ENCODE data around the gene ZC3H12C.

The ZC3H12C gene

GRCh38 chr11:110076371-110076965 is 16.7 kb upstream of the ZC3H12C start:
- DNase-seq: no peak

- no peak for DNase-seq
These were observed 15.8 kb upstream of the ZC3H12C start for GRCh38 chr11:110077346-110077745.

- DNase-seq: no peak
These were observed 15.3 kb upstream of the ZC3H12C start for GRCh38 chr11:110077831-110078325.

GRCh38 chr11:110078923-110079544 is 14.2 kb upstream of the ZC3H12C start:
- DNase-seq: no peak

- DNase-seq: no peak
These were observed 13.5 kb upstream of the ZC3H12C start for GRCh38 chr11:110079726-110080125.

GRCh38 chr11:110081462-110082376 is 11.5 kb upstream of the ZC3H12C start:
- DNase-seq: no peak

- no peak for DNase-seq
These were observed 10.3 kb upstream of the ZC3H12C start for GRCh38 chr11:110082899-110083298.

GRCh38 chr11:110085255-110085838 is 7.8 kb upstream of the ZC3H12C start:
- DNase-seq: no peak

- DNase-seq: no peak
These were observed 6.3 kb upstream of the ZC3H12C start for GRCh38 chr11:110086892-110087309.

- DNase-seq: no peak
These were observed 5.2 kb upstream of the ZC3H12C start for GRCh38 chr11:110087812-110088534.

GRCh38 chr11:110088535-110089344 is 4.5 kb upstream of the ZC3H12C start:
- no peak for DNase-seq

GRCh38 chr11:110089617-110090282 is 3.4 kb upstream of the ZC3H12C start:
- DNase-seq: no peak

- DNase-seq: no peak
These were observed 2.6 kb upstream of the ZC3H12C start for GRCh38 chr11:110090466-110091026.

- no peak for DNase-seq
These were observed 1.1 kb upstream of the ZC3H12C start for GRCh38 chr11:110092111-110092514.

GRCh38 chr11:110093407-110094297 is 460 bp downstream of the ZC3H12C start:
- DNase-seq: peak; percentile 95

- no peak for DNase-seq
These were observed 1.4 kb downstream of the ZC3H12C start for GRCh38 chr11:110094298-110095285.

GRCh38 chr11:110095554-110095953 is 2.4 kb downstream of the ZC3H12C start:
- no peak for DNase-seq

- no peak for DNase-seq
These were observed 3.3 kb downstream of the ZC3H12C start for GRCh38 chr11:110096496-110096895.
